ENCODE results near the gene MPZL2. TPM values are rescaled to one million over a fixed set of nuclear protein-coding genes. Genes with fewer than 3 reads are reported as not detected.

Gene MPZL2
- total and polyA plus RNA-seq, 12 donors, result 0.48 to 14.9 (median 5.1) TPM

- peak in 6 of 7 donors; percentile 42 to 63 (median 56) for DNase-seq
- 41 to 55% (median 42%) methylated on average over 7 of the region's 7 CpGs for WGBS, 4 donors
- Histone ChIP-seq H3K4me3 (no peak overlapping the region), H3K36me3 (replicated peaks in 1 of 2) (no peaks in the 10 kb centered on the region), H3K9me3 (replicated peaks in 1 of 3) (no peaks in the 10 kb centered on the region), H3K27ac (peak overlapping the region in 1 of 5 donors; percentile 32), H3K27me3 (peaks cover 4% of the 10 kb centered on the region), H3K4me1 (replicated peaks in 1 of 2) (peaks cover 4% of the 10 kb centered on the region in 2 donors)
- intact Hi-C loops (cut with DNase I), result no loop called here
- TF ChIP-seq POLR2A (IDR thresholded peaks at IDR 0.05) (no peak), CTCF (IDR thresholded peaks at IDR 0.05) (peak in 1 of 6 experiments; percentile 6)
Measured at GRCh38 chr11:118226296-118226695, 37.8 kb downstream of the MPZL2 start.

DNA sequence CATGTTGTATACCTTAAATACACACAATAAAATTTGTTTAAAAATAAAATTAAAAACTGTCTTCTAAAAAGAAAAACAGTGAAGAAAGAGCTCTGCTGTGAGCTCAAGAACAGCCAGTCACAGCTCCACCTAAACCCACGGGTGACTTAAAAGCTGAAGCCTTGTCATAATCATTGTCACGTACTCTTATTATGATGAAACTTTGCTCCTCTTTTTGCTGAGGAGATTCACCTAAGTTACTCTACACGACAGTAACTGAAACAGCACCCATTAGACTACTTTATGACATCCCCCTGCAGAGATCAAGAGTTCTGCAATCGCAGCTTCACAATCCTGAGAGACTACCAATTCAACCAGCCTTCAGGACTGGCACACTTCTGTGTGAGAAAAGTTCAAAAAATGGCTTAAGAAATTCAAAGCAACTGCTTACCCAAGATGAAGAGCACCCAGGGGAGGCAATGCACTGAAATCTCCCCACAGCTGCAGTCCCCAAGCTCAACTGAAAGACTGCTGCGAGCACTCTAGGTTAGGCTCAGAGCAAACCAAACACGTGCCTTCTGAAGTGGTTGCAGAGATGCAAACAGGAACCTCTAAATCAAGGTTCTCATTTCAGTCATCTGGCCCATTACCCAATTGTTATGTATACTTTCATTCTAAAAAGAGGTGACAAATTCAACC is 39.4 kb downstream of the MPZL2 start, which contains the start of gene JAML:
TSS of gene JAML (minus strand) at position 501 of the 678 bp plus-strand sequence. CDS start 10,145 bp downstream, outside the sequence.
- H3K27ac ChIP-seq, result peak within 1 kb of the TSS in 1 of 5 donors; percentile 12
- no peak for DNase-seq
- H3K4me3 ChIP-seq, result peak within 1 kb of the TSS in 1 of 4 donors; percentile 6
- intact Hi-C loops (cut with DNase I), result no loop called here
- H3K9me3 ChIP-seq (replicated peaks in 1 of 3), result no peaks in the 10 kb centered on the region
- WGBS, 4 donors, result 49 to 59% (median 54%) methylated on average over 6 of the region's 6 CpGs
- TF ChIP-seq CTCF (IDR thresholded peaks at IDR 0.05), result no peak
- TF ChIP-seq POLR2A (IDR thresholded peaks at IDR 0.05), result no peak
- peaks cover 4% of the 10 kb centered on the region in 2 donors for H3K4me1 ChIP-seq (replicated peaks in 1 of 2)
- H3K27me3 ChIP-seq, result peaks cover 6% of the 10 kb centered on the region
- no peaks in the 10 kb centered on the region for H3K36me3 ChIP-seq (replicated peaks in 1 of 2)

DNA sequence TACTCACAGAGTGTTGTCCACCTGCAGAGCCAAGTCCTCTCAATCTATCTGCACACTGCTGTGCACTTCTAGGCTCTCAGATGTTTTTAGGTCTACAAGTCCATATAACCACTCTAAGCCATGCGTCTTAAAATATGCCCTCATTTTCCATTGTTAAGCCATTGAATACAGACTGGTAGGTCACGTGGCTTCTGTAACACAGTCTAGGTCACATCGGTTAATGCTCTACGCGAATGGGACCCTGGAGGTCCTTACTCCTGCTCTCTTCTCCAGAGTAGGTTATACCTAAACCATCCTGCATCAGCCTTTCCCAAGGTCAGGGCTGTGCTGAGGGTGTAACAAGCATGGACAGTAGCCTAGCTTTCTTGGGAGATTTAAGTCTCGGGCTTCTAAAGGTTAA is 40.1 kb downstream of the MPZL2 start:
- intact Hi-C loops (cut with DNase I), result no loop called here
- no peak for TF ChIP-seq POLR2A (IDR thresholded peaks at IDR 0.05)
- TF ChIP-seq CTCF (IDR thresholded peaks at IDR 0.05), result no peak
- H3K4me1 ChIP-seq (replicated peaks in 1 of 2), result peaks cover 4% of the 10 kb centered on the region in 2 donors
- H3K36me3 ChIP-seq (replicated peaks in 1 of 2), result no peaks in the 10 kb centered on the region
- peak overlapping the region in 1 of 4 donors; percentile 6 for H3K4me3 ChIP-seq
- H3K27ac ChIP-seq, result no peak overlapping the region
- WGBS, 4 donors, result 54 to 69% (median 63%) methylated on average over 6 of the region's 6 CpGs
- H3K27me3 ChIP-seq, result peaks cover 6% of the 10 kb centered on the region
- H3K9me3 ChIP-seq (replicated peaks in 1 of 3), result no peaks in the 10 kb centered on the region
- DNase-seq, result no peak

GRCh38 chr11:118223570-118223969 is 40.5 kb downstream of the MPZL2 start:
- Histone ChIP-seq H3K9me3 (replicated peaks in 1 of 3) (no peaks in the 10 kb centered on the region), H3K4me3 (peak overlapping the region in 1 of 4 donors; percentile 6), H3K36me3 (replicated peaks in 1 of 2) (no peaks in the 10 kb centered on the region), H3K27ac (no peak overlapping the region), H3K4me1 (replicated peaks in 1 of 2) (peaks cover 4% of the 10 kb centered on the region in 2 donors), H3K27me3 (peaks cover 6% of the 10 kb centered on the region)
- WGBS, 4 donors, result 66 to 79% (median 73%) methylated on average over 2 of the region's 2 CpGs
- intact Hi-C loops (cut with DNase I), result no loop called here
- TF ChIP-seq POLR2A (IDR thresholded peaks at IDR 0.05) (no peak), CTCF (IDR thresholded peaks at IDR 0.05) (no peak)
- DNase-seq, result no peak

Data from adrenal gland (tissue), 12 donors.